Measurements from ENCODE around the gene ZDHHC14.

- TF ChIP-seq CTCF (IDR thresholded peaks at IDR 0.05) (no peak), POLR2AphosphoS5 (IDR thresholded peaks at IDR 0.05; ENCODE audit: insufficient read depth in 1 of 2, low read depth in 1 of 2) (no peak)
Observed at GRCh38 chr6:157510323-157511188, 129.6 kb downstream of the ZDHHC14 start.

Data from vagina (tissue), 2 donors.